AG09319 (cell line): Measurements from ENCODE around the gene TMEM53.

Experiments
- DNase-seq: peaks from one replicate; pipeline ENCODE4 v3.0.0-alpha.2; 2010; ENCODE audit warnings: low read depth; ENCODE audit errors: extremely low read depth
- CTCF ChIP-seq: IDR thresholded peaks from 2 replicates; pipeline ENCODE4 v1.5.1; 2011; ENCODE audit warnings: low read depth, mild to moderate bottlenecking, inconsistent platforms, low read length, moderate library complexity

Gene TMEM53

GRCh38 chr1:44696789-44697345 lies 22.6 kb upstream of the TMEM53 start:
- TF ChIP-seq CTCF, result no peak
- no peak for DNase-seq

- no peak for TF ChIP-seq CTCF
- DNase-seq, result no peak
Observed at GRCh38 chr1:44696101-44696500, 21.8 kb upstream of the TMEM53 start.

- DNase-seq, result no peak
- no peak for TF ChIP-seq CTCF
Observed at GRCh38 chr1:44695671-44696070, 21.4 kb upstream of the TMEM53 start.

GRCh38 chr1:44694863-44695478 lies 20.7 kb upstream of the TMEM53 start:
- DNase-seq, result no peak
- TF ChIP-seq CTCF, result no peak

GRCh38 chr1:44693900-44694299 lies 19.6 kb upstream of the TMEM53 start:
- DNase-seq, result no peak
- TF ChIP-seq CTCF, result no peak

GRCh38 chr1:44693159-44693558 lies 18.9 kb upstream of the TMEM53 start:
- no peak for TF ChIP-seq CTCF
- no peak for DNase-seq

GRCh38 chr1:44689447-44689765 lies 15.1 kb upstream of the TMEM53 start:
- no peak for DNase-seq

More at GRCh38 chr1:44689447-44689765, 15.1 kb upstream of the TMEM53 start:
- TF ChIP-seq CTCF, result no peak
